Measurements from ENCODE around the gene TP53I11.

GRCh38 chr11:44985721-44986120 lies 35.0 kb upstream of the TP53I11 start:
- TF ChIP-seq, protein P1, sequence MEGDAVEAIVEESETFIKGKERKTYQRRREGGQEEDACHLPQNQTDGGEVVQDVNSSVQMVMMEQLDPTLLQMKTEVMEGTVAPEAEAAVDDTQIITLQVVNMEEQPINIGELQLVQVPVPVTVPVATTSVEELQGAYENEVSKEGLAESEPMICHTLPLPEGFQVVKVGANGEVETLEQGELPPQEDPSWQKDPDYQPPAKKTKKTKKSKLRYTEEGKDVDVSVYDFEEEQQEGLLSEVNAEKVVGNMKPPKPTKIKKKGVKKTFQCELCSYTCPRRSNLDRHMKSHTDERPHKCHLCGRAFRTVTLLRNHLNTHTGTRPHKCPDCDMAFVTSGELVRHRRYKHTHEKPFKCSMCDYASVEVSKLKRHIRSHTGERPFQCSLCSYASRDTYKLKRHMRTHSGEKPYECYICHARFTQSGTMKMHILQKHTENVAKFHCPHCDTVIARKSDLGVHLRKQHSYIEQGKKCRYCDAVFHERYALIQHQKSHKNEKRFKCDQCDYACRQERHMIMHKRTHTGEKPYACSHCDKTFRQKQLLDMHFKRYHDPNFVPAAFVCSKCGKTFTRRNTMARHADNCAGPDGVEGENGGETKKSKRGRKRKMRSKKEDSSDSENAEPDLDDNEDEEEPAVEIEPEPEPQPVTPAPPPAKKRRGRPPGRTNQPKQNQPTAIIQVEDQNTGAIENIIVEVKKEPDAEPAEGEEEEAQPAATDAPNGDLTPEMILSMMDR (IDR thresholded peaks at IDR 0.05) = no peak
- no peak for TF ChIP-seq EZH2 (IDR thresholded peaks at IDR 0.05; ENCODE audit: borderline replicate concordance, insufficient read depth, low read depth, low read length, poor library complexity, severe bottlenecking)

Measured in B cell (primary cell).